SU-DHL-6 (cell line): ENCODE data around the gene FOXO6.

ENCODE experiments used
- H2AFZ ChIP-seq: fragments of 200-600 bp; sonication (generic); 2 replicates; pipeline ENCODE4 v1.6.1; 2014; ENCODE audit warnings: low read depth, mild to moderate bottlenecking, moderate library complexity, mixed read lengths, antibody characterized with exemption, low read length; ENCODE audit not compliant: severe bottlenecking
- H3F3A ChIP-seq: fragments of 200-600 bp; shearing (Covaris generic); 2 replicates; pipeline ENCODE4 v1.6.0; 2016; ENCODE audit warnings: antibody characterized with exemption, mild to moderate bottlenecking; ENCODE audit not compliant: insufficient read depth
- H3K27ac ChIP-seq: fragments of 200-600 bp; sonication (generic); 2 replicates; pipeline ENCODE4 v1.5.1; 2016; ENCODE audit warnings: low read depth, mild to moderate bottlenecking, low read length, moderate library complexity, mixed read lengths
- H3K27me3 ChIP-seq: fragments of 200-600 bp; sonication (generic), shearing (Covaris generic); 2 replicates; pipeline ENCODE4 v1.6.0; 2014; ENCODE audit warnings: mild to moderate bottlenecking, low read length
- H3K36me3 ChIP-seq: fragments of 200-600 bp; sonication (generic); 2 replicates; pipeline ENCODE4 v1.6.1; 2014; ENCODE audit warnings: mild to moderate bottlenecking, low read length, mixed read lengths
- H3K4me2 ChIP-seq: fragments of 300-600, 200-600 bp; shearing (Covaris generic), sonication (generic); 2 replicates; pipeline ENCODE4 v1.6.0; 2014; ENCODE audit warnings: low read length, low read depth, mild to moderate bottlenecking; ENCODE audit not compliant: poor library complexity, severe bottlenecking
- H3K4me3 ChIP-seq: fragments of 200-600 bp; sonication (generic); 2 replicates; pipeline ENCODE4 v1.5.1; 2014; ENCODE audit warnings: antibody characterized with exemption, low read length, mild to moderate bottlenecking, mixed read lengths; ENCODE audit not compliant: insufficient read depth, poor library complexity, severe bottlenecking
- H3K79me2 ChIP-seq: fragments of 200-600 bp; sonication (generic); 2 replicates; pipeline ENCODE4 v1.6.1; 2014; ENCODE audit warnings: mild to moderate bottlenecking, low read length, moderate library complexity; ENCODE audit not compliant: insufficient read depth
- H3K9ac ChIP-seq: fragments of 200-600 bp; sonication (generic); 2 replicates; pipeline ENCODE4 v1.7.0; 2014; ENCODE audit warnings: mild to moderate bottlenecking, low read length
- H3K9me2 ChIP-seq: fragments of 200-600 bp; sonication (generic); replicated peaks from 2 replicates; pipeline ENCODE4 v1.6.1; 2014; ENCODE audit warnings: low read length; ENCODE audit not compliant: insufficient read depth
- H3K9me3 ChIP-seq: fragments of 200-600 bp; sonication (generic); 2 replicates; pipeline ENCODE4 v1.6.1; 2014; ENCODE audit warnings: low read length, mixed read lengths; ENCODE audit not compliant: insufficient read depth
- H4K20me1 ChIP-seq: fragments of 200-600 bp; sonication (generic); 2 replicates; pipeline ENCODE4 v1.6.1; 2014; ENCODE audit warnings: low read depth, mild to moderate bottlenecking, antibody characterized with exemption, low read length, moderate library complexity, mixed read lengths
- EZH2phosphoT487 ChIP-seq: fragments of 200-600 bp; sonication (generic), shearing (Covaris generic); conservative IDR thresholded peaks from 2 replicates; pipeline ENCODE4 v1.6.1; 2018; ENCODE audit warnings: mild to moderate bottlenecking, antibody characterized with exemption, low read length, moderate library complexity, mixed read lengths
- TF ChIP-seq, protein P1 (sequence below): fragments of 200-600 bp; sonication (generic); IDR thresholded peaks from one replicate; pipeline ENCODE4 v1.5.1; 2017; ENCODE audit warnings: antibody characterized with exemption, mild to moderate bottlenecking, low read length, moderate library complexity; ENCODE audit not compliant: insufficient read depth, poor library complexity, severe bottlenecking

The FOXO6 gene

GRCh38 chr1:41426201-41426890 is 65.1 kb downstream of the FOXO6 start:
- H3K9me3 ChIP-seq = no peaks in the 10 kb centered on the region
- no peaks in the 10 kb centered on the region for H3K79me2 ChIP-seq
- no peak overlapping the region for H3K4me3 ChIP-seq
- H3K27ac ChIP-seq = no peak overlapping the region
- H4K20me1 ChIP-seq = no peaks in the 10 kb centered on the region
- no peak overlapping the region for H3K4me2 ChIP-seq
- no peaks in the 10 kb centered on the region for H3K36me3 ChIP-seq
- no peak overlapping the region for H2AFZ ChIP-seq
- no peaks in the 10 kb centered on the region for H3K9me2 ChIP-seq
- no peak for TF ChIP-seq EZH2phosphoT487
- TF ChIP-seq, protein P1, sequence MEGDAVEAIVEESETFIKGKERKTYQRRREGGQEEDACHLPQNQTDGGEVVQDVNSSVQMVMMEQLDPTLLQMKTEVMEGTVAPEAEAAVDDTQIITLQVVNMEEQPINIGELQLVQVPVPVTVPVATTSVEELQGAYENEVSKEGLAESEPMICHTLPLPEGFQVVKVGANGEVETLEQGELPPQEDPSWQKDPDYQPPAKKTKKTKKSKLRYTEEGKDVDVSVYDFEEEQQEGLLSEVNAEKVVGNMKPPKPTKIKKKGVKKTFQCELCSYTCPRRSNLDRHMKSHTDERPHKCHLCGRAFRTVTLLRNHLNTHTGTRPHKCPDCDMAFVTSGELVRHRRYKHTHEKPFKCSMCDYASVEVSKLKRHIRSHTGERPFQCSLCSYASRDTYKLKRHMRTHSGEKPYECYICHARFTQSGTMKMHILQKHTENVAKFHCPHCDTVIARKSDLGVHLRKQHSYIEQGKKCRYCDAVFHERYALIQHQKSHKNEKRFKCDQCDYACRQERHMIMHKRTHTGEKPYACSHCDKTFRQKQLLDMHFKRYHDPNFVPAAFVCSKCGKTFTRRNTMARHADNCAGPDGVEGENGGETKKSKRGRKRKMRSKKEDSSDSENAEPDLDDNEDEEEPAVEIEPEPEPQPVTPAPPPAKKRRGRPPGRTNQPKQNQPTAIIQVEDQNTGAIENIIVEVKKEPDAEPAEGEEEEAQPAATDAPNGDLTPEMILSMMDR = no peak
- no peaks in the 10 kb centered on the region for H3K27me3 ChIP-seq
- no peaks in the 10 kb centered on the region for H3F3A ChIP-seq
- H3K9ac ChIP-seq = no peak overlapping the region

DNA sequence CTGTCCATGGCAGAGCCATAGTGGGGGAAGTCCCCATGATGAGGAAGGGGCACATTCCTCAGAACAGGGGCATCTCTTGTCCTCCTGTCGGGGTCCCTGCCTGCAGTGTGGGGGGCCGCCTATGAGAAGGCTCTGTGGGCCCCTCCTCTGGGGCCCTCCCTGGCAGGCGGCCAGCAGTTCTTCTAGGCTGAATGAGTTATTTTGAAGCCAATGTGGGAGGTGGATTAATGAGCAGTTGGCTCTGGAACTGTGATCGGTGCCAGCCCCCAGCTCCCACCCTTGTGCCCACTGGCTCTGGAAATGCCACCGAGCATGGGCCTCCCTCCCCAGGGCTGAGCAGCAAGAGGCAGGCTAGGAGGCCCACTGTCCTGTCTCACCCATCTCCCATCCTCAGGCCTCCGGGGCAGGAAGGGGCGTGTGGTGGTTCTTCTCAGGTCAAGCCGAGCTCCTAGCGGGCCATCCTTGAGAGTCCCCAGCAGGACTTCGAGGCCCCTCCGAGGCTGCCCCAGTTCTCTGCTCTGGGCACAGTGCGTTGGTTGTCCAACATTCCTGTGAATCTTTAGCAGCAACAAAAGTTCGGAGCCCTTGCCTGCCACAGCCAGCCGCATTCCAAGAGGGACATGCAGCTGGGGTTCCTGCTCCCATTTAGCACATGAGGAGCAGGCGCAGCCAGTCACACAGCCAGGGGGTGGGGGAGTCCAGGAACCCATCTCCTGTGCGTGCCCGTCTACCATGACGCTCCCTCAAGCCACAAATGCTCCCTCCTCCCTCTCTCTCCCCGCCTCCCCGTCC is 66.1 kb downstream of the FOXO6 start:
- H3K9me3 ChIP-seq = no peaks in the 10 kb centered on the region
- H3K27ac ChIP-seq = no peak overlapping the region
- no peaks in the 10 kb centered on the region for H3K27me3 ChIP-seq
- no peaks in the 10 kb centered on the region for H3F3A ChIP-seq
- H3K4me3 ChIP-seq = no peak overlapping the region
- H4K20me1 ChIP-seq = no peaks in the 10 kb centered on the region
- no peaks in the 10 kb centered on the region for H3K9me2 ChIP-seq
- H3K4me2 ChIP-seq = no peak overlapping the region
- no peak overlapping the region for H2AFZ ChIP-seq
- TF ChIP-seq, protein P1 = no peak
- no peak for TF ChIP-seq EZH2phosphoT487
- no peaks in the 10 kb centered on the region for H3K36me3 ChIP-seq
- H3K79me2 ChIP-seq = no peaks in the 10 kb centered on the region
- no peak overlapping the region for H3K9ac ChIP-seq

DNA sequence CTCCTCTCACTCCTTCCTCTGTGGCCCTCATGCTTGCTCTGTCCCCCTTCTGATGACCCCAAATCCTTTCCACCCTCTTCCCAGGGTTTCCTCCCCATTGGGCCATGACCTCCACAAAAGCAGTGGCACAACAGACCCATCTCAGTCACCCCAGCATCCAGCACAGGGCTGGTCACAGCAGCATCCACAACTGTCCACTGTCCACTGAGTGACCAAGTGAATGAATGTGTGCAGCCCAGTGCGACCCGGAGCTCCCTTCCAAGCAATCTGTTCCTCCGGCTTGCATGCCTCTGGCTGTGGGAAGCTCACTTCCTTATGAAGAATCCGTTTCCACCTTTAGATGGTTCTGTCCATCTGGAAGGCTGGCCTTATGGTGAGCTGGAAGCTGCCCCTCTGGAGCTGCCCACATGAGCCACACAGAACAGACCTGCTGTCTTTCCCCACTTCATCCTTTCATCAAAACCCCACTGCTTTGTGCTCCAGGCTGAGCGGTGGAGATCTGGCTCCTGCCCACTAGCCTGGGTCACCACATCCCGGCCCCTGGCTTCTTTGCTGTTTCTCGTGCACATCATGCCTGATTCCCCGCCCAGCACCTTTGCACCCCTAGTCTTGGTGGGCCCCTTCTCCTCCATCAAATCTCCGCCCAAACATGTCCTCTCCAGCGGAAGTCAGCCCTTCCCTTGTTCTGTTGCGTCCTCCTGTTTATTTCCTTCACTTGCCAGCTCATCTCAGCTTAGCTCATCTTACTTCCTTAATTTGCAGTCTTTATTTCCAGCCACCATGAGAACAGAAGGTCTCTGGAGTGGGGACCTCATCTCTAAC is 66.9 kb downstream of the FOXO6 start:
- Histone ChIP-seq H3K27ac (no peak overlapping the region), H3K9me3 (no peaks in the 10 kb centered on the region), H3K9me2 (no peaks in the 10 kb centered on the region), H3K36me3 (no peaks in the 10 kb centered on the region), H3F3A (no peaks in the 10 kb centered on the region), H3K27me3 (no peaks in the 10 kb centered on the region), H4K20me1 (no peaks in the 10 kb centered on the region), H3K4me2 (no peak overlapping the region), H3K9ac (no peak overlapping the region), H3K4me3 (no peak overlapping the region), H3K79me2 (no peaks in the 10 kb centered on the region), H2AFZ (no peak overlapping the region)
- TF ChIP-seq, protein P1 = no peak
- no peak for TF ChIP-seq EZH2phosphoT487
